Islet precursor cell (in vitro differentiated cells): ENCODE measurements around the gene TMEM242.
"Not testable (repeated sequence)": the region's sequence is repeated elsewhere in the genome, so short reads cannot be mapped to it uniquely, and the experiment has no call there.

Source experiments
- DNase-seq: peaks from one replicate; pipeline ENCODE4 v3.0.0-alpha.2; 2018

TMEM242 gene

DNA sequence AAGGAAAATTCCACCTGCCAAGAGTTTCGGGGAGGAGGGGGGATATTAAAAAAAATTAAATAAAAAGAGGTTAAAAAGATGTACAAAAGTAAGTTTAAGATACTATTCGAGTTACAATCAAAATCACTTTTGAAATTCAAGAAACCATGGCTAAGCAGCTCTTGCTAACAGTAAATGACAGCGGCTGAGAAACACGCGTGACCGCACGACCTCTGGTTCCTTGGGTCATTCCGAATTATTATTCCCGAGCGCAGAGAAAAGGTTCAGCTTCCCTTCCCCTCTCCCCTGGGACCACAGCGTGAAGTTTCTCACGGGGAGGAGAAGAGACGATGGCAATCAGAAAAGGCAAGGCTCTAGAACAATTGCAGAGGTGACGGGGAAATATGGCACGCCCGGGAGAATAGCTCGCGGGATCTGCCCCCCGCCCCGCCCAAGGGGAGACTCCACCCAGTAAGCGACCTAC lies 496 bp downstream of the TMEM242 start:
- no peak for DNase-seq

DNA sequence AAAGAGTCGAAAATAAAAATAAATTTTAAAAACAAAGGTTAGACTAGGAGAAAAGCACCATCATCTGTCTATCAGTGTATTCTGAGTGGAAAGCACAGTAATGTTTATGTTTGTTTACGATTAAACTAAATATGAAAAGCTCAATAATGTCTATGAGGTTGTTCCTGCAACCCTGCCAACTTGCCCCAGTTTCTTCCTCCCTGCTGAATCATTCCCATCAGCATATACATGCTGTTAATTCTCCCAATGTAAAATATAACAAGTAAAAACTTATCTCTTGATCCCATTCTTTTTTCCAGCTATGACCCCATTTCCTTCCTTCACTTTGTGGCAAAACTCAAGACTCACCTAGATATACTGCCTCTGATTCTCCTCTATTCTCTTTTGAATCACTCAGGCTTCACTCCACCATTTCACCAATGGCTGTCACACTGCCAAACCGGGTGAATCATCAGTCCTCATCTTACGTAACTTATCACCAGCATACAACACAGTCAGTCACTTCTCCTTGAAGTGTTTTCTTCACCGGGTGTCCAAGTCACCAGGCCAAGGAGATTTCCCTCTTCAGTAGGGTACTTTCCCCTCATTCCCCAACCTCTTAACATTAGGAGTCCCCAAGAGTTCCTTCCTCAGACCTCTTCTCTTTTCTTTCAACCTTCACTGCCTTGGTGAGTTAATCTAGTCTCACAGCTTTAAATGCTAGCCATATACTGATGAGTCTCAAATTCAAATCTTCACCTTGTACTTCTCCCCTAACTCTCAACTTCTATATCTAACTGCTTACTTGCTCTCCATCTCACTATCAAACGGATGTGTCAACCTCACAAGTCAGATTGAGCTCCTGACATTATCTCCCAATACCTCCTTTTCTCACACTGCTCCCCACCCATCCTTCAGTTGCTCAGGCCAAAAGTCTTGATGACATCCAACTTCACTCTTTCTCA lies 6.2 kb downstream of the TMEM242 start:
- no peak for DNase-seq

DNA sequence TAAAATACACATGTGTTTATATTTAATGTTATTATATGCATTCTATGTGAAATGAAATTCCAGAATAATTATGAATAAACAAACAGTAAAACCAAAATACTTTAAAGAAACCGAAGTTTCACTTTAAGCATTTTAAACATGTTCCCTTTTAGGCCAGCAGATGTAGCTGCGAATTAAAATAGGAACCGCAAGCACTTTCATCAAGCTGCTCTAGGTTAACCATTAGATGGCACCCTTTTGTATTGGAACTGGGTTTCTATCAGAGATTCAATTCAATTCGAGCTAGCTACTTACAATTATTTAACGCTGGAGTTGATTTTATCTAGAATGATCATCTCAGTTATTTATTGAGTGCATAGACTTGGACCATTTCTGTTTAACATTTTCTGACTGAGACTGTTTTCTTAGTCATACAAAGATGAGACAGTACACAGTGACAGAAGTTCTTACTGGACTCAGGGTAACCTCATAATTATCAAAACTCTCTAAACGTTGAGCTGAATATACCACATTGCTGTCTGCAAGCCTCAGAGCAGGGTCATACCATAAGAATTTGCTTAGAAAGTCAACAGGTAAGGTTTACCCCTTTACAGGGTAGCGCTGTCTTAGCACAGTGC lies 8.5 kb downstream of the TMEM242 start:
- DNase-seq = no peak

DNA sequence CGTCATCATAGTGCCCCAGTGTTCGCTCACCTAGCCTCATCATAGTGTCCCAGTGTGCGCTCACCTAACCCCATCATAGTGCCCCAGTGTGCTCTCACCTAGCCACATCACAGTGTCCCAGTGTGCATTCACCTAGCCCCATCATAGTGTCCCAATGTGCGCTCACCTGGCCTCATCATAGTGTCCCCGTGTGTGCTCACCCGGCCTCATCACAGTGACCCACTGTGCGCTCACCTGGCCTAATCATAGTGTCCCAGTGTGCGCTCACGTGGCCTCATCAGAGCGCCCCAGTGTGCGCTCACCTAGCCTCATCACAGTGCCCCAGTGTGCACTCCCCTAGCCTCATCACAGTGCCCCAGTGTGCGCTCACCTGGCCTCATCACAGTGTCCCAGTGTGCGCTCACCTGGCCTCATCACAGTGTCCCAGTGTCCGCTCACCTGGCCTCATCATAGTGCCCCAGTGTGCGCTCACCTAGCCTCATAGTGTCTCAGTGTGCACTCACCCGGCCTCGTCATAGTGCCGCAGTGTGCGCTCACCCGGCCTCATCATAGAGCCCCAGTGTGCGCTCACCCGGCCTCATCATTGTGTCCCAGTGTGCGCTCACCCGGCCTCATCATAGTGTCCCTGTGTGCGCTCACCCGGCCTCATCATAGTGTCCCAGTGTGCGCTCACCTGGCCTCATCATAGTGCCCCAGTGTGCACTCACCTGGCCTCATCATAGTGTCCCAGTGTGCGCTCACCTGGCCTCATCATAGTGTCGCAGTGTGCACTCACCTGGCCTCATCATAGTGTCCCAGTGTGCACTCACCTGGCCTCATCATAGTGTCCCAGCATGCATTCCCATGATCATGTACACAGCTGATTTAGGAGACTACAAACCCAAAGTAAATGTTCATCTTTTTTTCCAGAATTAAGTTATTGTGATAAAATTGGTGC lies 9.5 kb downstream of the TMEM242 start:
- no peak for DNase-seq

DNA sequence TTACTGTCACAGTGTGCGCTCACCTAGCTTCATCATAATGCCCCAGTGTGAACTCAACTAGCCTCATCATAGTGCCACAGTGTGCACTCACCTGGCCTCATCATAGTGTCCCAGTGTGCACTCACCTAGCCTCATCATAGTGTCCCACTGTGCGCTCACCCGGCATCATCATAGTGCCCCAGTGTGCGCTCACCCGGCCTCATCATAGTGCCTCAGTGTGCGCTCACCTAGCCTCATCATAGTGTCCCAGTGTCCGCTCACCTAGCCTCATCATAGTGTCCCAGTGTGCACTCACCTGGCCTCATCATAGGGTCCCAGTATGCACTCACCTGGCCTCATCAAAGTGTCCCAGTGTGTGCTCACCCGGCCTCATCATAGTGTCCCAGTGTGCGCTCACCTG lies 10.6 kb downstream of the TMEM242 start:
- no peak for DNase-seq

DNA sequence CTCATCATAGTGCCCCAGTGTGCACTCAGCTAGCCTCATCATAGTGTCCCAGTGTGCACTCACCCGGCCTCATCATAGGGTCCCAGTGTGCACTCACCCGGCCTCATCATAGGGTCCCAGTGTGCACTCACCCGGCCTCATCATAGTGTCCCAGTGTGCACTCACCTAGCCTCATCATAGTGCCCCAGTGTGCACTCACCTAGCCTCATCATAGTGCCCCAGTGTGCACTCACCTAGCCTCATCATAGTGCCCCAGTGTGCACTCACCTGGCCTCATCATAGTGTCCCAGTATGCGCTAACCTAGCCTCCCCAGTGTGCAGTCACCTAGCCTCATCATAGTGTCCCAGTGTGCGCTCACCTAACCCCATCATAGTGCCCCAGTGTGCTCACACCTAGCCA lies 12.6 kb downstream of the TMEM242 start:
- DNase-seq = not testable (repeated sequence)

DNA sequence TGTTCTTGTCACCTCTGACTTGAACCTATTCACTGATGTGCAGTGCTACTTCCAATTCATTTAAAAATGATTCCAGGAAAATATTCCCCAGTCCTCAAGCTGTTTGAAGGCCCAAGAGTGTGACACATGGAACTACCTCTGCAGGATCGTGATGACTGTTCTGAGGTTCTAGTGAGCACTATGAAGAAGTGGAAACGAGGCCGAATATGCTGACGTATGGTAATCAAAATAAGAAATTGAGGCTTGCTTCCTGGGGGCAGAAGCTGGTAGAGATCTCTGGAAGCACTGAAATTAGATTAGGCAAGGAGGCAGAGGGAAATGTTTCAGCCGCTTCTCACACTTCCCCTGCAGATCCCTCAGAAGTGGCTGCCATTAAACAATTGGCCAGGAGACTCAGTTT lies 15.7 kb downstream of the TMEM242 start:
- no peak for DNase-seq

DNA sequence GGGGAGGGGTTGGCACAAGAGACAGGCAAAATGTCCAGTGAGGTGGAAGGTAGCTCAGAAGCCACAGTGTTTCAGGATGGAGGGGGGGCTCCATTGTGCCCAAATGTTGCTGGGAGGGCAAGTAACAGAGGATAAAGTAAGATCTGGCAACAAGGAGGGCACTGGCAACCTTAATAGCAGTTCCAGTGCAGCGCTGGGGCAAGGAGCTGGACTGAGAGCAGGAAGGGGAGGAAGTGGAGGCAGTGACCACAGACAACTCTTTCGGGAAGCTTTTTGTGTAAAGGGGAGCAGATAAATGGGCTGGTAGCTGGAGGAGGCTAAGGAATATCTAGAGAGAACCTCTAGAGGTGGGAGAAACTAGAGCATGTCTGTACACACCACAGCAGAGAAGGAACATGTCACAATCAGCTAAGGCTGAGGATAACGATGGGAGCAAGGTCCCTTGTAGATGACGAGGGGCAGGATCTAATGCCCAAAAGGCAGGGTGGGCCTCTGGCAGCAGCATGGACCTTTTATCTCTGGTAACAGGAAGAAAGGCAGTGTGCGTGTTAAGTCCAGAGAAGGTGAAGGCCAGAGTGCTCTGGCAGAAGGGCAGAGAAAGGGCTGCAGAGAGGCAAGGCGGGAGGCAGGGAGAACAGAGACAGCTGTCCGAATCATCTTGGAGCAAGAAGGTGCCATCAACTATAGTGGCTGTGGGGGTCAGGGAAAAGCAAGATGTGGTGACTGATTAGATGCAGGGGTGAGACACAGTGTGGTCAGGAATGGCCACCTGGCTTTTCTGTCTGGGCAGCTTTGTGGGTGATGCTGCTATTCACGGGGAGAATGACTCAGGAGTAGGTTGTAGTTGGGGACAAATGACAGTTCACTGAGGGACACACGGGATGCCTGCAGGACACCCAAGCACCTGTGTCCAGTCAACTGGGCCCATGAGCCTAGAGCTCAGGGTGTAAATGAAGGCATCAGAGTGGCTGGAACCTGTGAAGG lies 17.4 kb downstream of the TMEM242 start:
- DNase-seq = no peak

DNA sequence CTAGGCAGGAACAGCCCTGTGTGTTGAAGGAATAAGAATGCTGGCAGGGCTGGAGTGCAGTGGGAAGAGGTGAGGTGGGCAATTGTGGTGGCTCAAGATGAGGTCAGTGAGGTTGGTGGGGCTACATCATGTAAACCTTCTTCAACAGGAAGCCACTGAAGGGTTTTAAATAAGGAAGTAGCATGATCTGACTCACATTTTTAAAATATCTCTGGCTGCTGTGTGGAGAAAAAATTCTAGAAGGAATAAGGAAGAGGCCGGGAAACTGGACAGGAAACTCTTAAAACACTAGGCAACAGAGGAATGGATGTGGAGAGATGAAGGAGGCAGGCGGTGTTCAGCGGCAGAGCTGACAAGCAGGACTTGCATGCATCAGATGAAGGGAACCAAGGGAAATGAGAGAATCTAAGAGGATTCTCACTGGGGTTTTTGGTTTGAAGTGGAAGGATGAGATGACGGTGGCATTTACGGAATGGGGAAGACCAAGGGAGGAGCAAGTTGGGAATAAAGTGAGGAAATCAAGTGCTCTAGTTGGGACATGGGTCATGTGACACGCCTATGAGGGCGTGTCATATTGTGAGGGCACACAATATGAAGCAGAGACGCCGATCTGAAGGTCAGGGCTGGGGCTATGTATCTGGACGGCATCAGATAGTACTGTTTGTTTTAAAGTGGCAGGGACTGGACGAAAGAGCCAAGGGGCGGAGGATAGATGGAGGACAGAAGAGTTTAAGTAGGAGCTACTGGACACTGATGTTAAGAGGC lies 18.2 kb downstream of the TMEM242 start:
- no peak for DNase-seq

DNA sequence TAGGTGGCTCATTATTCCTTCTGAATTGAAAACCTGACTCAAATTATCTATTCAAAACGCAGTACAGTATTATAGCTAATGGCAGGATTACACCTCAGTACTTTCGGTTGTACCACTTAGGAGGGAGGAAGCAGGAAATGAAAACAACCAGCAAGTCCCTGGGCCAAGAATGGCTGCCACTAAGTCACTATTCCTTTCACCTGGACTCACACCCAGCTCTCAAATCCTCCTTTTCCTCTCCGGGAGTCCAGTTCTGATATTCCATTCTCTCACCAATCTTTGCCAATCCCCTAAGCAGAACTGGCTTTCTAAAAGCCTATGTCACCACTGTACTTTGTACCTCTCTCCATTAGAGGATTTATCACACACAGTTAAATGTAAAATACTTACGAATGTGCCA lies 20.6 kb downstream of the TMEM242 start:
- DNase-seq = no peak

DNA sequence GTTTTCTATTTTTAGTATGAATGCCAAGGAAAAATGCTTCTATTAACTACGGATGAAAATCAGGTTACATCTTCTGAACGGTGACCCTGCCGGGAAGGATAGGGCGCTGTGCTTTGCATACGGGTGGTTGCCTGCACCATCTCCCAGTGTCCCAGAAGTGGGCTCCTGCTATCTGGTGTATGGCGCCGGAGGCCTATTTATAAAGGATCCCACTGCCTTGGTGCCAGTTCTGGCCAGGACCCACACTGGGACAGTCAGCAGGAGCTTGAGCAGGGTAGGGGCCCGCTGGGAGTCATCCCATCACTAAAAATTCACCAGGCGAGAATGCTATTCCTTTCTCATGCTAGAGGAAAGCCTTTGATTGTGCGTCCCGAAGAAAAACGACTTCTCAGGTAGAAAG lies 22.9 kb downstream of the TMEM242 start:
- no peak for DNase-seq

DNA sequence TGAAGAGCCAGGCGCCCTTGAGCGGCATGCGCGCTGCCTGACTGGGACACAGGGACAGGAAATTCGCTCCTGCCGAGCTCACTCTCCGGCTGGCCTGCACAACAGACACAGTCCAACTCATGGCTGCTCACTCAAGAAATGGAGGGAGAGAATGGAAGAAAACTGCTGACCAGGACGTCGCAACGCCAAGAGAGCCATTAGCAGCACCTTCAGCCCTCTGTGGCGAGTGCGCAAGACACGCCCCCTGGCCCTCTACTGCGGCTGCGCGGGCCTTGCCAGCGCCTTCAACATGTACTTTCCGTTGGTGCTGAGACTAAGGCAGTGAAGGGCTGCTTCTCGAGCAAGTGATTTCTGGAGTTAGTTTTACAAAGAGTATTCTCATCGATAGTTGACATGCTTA lies 23.3 kb downstream of the TMEM242 start:
- no peak for DNase-seq

DNA sequence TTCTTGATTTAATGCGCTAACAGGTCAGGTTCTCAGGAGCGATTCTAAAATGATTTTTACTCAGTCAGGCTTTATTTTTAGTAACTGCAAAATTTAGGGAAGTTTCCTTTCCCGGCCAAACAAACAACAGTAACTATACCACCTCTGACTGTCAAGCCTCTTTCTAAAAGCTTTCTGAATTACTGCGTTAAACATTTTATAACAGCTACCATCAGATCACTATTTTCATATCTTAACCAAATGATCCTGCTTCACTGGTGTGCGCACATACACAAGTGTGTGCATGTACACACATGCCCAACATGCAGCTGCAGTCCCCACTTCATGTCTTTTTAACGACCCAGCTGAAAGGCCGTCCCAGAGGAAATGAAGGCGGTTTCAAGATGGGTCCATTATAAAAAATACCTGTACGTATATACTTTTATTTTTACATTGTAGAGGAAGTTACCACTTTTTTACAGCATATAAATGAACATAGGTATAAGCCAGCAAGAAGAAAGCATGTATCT lies 25.0 kb downstream of the TMEM242 start:
- DNase-seq = no peak

DNA sequence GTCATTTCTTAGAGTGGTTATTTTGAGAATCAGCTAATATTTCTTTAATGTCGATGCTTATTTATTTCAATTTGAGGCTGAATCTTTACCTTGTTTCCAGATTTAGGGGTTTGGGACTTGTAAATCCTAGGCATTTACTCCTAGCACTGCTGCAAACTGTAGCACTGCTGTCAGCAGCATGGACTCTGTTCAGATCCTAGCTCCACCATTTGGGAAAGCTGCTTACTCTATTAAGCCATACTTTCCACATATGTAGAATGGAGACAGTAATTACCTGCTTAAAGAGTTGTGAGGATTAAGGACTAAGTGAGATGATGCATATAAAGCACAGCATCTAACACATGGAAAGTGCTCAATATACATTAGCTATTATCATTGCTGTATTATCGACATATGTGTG lies 28.7 kb downstream of the TMEM242 start:
- DNase-seq = no peak

DNA sequence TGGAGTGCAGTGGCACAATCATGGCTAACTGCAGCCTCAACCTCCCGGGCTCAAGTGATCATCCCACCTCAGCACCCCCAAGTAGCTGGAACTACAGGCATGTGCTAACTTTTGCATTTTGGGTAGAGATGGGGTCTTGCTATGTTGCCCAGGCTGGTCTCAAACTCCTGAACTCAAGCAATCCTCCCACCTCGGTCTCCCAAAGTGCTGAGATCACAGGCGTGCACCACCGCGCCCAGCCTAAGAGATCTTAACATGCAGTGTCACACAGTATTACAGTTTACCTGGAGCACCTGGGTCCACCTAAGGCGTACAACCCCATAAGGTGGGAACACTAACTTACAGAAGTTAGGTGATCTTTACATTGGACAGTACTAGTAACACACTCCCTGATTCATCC lies 29.5 kb downstream of the TMEM242 start:
- no peak for DNase-seq

DNA sequence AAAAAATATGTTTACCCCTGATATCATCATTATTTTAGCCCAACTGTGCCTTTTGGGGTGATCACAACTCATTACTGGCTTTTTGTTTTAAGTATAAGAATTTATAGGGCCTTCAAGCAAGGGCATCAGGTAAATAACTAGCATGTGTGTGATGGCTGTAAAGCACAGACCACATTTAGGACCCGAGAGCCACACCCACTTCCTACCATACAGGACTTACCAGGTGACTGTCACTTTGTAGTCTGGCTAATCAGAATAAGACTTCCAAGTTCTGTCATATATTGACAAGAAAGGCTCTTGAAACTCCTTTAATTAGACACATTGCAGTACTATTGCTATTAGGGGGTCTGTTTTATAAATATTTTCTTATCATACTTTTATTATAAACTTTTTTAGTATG lies 31.1 kb downstream of the TMEM242 start:
- DNase-seq = no peak

DNA sequence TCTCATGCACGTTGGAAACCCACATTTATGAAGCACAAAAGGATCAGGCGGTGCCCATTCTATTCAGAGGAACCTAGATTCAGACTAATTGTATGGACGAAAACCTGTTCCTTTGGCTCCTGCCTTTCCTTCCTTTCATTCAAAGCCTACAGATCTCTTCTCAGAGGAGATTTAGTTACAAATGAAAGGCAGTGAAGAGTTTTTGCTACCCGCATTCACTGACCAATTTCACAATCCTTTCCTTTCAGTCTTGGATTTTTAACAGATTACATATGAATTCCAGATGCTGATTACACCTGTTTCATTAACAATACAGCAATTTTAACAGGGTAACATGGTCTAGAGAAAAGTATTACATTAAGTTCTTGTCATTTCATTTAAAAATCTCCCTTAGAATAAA lies 32.0 kb downstream of the TMEM242 start:
- DNase-seq = no peak

DNA sequence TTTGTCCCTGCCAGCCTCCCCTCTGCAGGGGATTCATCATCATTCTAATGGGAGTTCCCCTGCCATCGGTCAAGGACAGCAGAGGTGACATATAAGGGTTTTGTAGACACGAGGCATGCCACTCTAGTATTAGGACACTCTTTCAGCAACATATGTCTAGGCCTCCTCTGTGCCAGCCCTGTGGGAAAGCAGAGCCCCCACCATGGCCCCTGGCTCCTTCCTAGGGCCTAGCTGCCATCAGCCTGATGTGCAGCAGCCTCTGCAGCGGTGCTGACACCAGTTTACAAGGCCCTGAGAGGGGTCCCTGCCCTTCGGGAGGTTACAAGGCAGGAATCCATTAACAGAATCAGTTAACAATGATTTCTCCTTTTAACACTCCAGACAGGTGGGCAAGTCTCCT lies 32.5 kb downstream of the TMEM242 start:
- DNase-seq = peak; percentile 20

DNA sequence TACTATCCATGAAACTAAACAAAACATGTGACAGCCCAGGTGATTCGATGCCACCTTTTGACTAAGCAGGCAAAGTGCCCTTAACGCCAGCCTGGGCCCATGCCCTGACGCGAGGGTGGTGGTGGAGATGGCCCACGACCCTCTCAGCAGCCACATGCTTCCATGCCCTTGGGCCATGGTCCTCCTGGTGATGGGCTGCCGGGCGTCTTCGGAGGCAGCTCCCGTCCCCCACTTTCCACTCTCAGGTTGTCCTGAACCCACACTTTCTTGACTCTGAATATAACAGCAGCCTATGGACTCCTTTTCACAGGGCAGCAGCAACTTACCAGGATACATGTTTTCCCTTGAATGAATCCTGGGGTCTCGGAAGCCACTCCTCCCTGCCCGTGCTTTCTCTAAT lies 33.6 kb downstream of the TMEM242 start:
- DNase-seq = peak; percentile 29

DNA sequence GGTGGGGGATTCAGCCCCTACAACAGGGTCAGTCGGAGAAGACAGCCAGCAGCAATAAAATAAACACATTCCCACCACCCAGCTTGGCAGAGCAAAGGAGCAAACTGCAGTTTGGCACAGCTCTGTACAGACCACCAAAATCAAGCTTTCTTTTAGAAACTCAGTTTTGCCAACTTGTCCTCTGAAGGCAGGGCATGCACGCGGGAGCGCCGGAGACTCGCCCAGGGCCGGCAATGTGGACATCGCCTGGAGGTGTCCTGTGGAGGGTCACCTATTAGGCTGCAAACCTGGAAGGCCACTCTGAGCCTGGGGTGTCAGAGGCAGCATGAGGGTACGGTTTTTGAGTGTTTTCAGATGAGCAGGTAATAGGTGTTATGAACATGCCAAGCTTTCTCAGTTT lies 34.7 kb downstream of the TMEM242 start:
- DNase-seq = peak; percentile 42

DNA sequence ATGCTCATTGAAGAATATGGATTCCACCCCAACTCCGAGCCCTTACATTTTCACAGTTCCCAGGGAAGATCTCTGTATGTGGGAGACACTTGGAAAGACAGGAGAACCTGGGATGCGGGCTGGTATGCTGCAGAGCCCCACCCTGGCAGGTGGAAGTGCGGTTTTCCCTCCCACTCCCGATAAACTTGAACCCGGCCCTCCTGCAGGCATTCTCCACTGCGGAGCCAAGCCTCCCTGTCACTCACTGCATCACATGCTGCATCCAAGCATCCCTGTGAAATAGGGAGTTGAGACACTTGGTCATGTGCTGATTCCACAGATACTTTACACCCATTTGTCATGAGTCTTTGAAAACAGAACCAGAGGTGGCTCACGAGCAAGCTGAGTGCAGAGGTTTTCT lies 35.4 kb downstream of the TMEM242 start:
- DNase-seq = no peak
